ENCODE measurements around the gene SLC22A23.
"Not testable (repeated sequence)": the region's sequence is repeated elsewhere in the genome, so short reads cannot be mapped to it uniquely, and the experiment has no call there.

SLC22A23 gene

DNA sequence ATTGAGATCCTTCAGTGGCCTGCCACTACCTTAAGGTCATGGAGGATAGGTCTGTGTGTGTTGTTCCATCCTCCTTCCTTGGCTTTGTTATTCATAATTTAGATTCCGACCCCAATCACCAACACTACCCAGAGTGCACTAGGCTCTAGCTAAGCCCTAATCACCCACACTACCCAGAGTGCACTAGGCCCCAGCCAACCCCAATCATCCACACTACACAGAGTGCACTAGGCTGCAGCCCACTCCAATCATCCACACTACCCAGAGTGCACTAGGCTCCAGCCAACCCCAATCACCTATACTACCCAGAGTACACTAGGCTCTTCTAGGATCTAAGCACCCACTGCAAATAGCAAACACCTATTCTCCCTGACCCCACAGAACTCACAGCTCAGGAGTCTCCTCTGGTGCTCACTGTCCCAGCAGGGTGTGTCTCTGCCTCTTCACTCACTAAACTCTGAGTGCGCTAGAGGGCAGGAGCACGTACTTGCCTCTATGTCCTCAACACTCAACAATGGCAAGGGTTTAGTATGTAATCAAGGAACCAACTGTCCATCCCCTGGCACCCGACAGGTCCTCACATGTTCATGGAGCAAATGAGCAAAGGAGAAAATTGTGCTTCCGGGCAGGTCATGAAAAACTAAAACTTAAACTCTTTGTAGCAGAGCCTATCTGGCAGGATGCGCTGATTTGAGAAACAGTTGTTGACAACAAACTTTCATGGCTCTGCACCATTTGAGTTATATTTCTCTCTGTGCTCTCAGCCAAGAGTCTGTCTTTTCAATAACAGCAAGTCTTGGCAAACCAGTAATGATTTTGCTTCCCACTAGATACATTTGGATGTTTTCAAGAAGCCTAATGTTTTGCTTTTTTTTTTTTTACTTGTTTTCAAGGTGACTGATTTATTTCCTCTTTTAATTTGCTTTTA lies 54.3 kb downstream of the SLC22A23 start:
- DNase-seq = no peak

DNA sequence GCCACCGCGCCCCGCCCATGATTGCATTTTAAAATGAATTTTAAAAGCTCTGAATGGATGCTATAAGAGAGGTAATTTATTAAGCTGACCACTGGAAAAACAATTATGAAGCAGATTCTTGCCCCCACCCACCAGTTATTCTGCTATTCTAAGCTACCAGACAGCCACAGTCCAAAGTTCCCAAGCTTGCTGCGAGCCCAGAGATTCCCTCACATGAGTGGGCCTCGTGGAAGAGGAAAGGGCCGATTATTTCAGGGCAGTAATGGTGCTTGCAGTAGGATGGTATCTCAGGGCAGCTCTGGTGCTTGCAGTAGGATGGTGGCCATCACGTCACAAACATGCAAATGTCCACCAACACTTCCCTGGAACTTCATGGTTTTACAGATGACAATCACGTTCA lies 56.7 kb downstream of the SLC22A23 start:
- no peak for DNase-seq

DNA sequence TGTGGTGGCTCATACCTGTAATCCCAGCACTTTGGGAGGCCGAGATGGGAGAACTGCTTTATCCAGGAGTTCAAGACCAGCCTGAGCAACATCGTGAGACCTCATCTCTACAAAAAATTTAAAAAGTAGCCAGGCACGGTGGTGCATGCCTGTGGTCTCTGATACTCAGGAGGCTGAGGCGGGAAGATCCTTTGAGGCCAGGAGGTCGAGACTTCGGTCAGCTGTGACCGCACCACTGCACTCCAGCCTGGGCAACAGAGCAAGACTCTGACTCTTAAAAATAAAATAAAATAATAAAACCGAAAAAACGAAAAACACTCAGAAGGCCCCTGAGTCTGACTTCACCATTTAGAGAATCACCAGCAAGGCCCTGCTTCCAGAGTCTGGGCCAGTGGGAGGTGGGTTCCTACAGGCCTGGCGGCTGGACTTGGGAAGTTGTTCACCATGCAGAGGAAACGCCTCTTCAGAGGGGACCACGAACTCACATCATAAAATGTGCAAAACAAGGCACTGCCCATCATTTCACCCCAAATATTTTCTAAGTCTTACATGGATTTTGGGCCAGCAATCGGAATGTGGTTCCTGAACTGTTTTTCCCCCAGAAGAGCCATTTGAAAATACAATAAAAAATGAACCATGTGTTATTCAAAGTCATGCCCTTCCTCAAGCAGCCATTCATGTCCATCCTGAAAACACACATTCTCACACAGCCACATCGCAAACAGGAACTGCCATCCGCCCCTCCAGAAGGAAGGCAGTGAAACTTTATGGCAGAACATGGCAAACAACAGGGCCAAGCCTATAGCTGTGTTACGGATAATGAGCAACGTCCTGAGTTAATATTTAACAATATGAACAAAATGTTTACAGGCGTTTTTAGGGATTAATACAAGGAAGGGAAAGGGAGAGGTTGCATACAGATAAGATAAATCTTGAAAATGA lies 57.8 kb downstream of the SLC22A23 start:
- DNase-seq = no peak

GRCh38 chr6:3398165-3398562 lies 58.7 kb downstream of the SLC22A23 start:
- no peak for DNase-seq

GRCh38 chr6:3397229-3398164 lies 59.4 kb downstream of the SLC22A23 start:
- DNase-seq = no peak

DNA sequence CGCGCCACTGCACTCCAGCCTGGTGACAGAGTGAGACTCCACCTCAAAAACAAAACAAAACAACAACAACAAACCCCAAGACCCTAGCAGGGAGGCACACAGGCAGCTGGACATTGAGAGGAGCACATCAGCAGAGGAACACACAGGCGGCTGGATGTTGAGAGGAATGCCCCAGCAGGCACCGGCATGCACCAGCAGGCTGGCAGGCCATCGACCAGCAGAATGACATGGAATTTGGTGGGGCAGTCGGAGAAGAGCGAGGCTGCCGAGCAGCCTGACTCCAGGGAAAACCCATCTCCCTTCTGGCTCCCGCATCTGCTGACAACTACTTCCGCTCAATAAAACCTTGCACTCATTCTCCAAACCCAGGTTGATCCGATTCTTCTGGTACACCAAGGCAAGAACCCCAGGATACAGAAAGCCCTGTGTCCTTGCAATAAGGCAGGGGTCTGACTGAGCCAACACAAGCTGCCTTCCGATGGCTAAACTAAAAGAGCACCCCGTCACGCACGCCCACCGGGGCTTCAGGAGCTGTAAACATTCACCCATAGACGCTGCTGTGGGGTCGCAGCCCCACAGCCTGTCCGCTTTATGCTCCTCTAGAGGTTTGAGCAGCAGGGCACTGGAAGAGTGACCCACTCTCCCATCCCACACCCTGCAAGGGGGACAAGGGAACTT lies 60.2 kb downstream of the SLC22A23 start:
- DNase-seq = no peak

DNA sequence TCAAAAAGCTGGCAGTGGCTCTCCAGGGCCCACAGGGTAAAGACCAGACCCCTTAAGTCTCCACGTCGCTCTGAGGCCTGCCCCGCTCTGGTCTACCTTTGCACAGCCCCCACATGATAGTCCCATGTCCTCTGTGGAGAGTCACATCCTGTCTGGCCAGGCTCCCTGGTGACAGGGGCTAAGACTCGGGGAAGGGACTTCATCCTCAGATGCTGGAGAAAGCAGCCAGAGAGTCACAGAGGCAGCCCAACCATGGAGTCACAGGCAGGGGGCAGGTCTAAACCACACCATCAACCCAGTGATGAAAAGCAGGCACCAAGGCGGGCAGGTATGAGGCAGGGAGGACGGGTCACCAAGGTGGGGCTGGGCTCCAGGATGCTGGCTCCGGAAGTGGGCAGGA lies 62.2 kb downstream of the SLC22A23 start:
- DNase-seq = no peak

DNA sequence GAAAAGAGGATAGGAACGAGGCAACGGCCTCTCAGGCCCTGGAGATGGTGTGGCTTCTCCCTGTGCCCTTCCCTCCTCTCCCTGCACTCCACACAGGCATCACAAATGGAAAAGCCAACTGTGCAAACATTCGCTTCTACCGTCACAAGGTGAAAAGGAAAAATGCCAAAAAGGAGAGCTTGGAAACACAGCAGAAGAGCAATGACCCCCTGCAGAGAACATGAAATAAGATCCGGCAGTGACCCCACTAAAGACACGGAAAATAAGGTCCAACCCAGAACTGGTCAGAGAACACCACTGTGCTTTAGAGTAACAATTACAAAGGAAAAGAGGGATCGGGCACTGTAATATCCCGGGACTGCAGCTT lies 63.0 kb downstream of the SLC22A23 start:
- DNase-seq = no peak

DNA sequence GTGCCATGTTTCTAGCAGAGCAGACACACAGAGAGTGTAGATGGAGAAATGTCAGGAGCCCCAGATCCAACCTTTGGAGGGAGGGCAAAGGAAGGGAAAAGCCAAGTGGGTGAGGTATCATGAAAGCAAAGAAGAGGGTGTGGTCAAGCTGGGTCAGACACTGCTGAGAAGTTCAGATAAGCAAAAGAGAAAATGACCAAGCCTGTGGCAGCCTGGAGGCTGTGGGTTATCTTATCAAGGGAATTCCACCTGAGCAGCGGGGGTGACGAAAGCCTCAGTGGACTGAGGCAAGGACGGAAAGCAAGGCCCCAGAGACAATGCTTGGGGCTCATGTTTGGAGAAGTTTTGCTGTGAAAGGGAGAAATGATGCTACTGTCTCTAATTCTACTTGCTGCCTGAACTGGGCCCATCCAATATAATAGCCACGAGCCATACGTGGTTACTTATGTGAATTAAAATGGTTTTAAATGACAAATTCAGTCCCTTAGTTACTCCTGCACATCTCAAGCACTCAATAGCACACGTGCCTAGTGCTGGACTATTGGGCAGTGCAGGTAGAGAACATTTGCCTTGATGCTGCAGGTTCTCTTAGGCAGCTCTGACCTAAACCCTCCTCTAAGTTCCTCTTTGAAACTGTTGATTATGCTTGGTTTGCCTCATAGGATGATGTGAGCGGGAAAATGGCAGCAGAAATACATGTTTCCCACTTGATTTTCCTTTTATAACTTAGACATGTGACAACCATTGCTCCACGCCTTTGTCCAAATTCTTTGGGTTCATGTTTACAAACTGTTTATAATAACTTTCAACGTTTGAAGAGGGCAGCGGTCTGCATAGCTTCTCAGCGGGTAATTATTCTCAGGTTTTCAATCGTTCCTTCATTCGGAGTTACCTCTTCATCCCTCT lies 63.7 kb downstream of the SLC22A23 start:
- DNase-seq = no peak

GRCh38 chr6:3391902-3392458 lies 64.9 kb downstream of the SLC22A23 start:
- DNase-seq = no peak

DNA sequence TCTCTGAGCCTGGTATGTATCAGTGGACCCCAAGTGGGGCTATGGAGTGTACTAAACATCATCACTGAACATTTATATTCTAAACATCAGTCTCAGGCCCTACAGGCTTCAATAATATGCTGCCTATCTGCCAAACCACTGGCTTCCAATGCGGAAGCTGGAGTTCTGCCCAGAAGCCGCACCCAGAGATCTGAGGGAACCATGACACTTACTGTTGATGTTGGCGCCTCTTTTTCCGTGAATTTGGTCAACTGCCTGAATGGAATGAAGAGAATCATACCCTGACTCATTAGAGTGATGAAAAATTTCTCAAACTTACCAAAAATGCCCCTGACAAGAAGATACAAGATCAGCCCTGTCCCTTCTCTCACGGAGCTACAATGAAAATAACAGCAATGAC lies 66.2 kb downstream of the SLC22A23 start:
- DNase-seq = peak; percentile 64

- DNase-seq = peak; percentile 76
Measured at GRCh38 chr6:3389390-3390167, 67.3 kb downstream of the SLC22A23 start.

DNA sequence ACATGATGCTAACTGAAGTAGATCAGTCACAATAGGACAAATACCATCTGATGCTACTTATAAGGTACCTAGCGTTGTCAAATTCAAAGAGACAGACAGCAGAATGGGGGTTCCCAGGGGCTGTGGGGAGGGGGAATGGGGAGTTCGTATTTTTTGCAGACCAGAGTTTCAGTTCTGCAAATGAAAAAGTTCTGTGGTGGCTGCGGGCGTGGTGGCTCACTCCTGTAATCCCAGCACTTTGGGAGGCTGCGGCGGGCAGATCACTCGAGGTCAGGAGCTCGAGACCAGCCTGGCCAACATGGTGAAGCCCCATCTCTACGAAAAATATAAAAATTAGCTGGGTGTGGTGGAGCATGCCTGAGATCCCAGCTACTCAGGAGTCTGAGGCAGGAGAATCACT lies 68.1 kb downstream of the SLC22A23 start:
- no peak for DNase-seq

- peak; percentile 20 for DNase-seq
Measured at GRCh38 chr6:3386374-3386857, 70.4 kb downstream of the SLC22A23 start.

GRCh38 chr6:3385660-3386151 lies 71.1 kb downstream of the SLC22A23 start:
- peak; percentile 44 for DNase-seq

- DNase-seq = not testable (repeated sequence)
Measured at GRCh38 chr6:3385181-3385580, 71.7 kb downstream of the SLC22A23 start.

GRCh38 chr6:3384241-3385143 lies 72.4 kb downstream of the SLC22A23 start:
- peak; percentile 17 for DNase-seq

DNA sequence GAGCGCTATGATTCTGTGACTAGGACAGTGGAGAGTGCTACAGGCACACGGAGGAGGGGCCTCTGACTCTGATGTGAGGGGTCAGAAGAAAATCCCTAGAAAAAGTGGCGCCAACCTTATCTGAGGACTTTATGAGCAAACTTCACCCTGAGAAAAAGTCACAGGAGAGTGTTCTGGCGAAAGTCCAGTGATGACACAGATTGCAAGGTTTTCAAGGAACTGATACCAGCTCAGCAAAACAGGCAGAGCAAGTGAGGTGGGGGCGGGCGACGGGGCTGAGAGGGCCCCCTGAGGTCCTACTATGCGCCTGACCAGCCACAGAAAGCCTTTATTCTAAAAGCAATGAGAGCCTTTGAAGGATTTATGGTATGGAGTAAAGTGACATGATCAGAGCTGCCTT lies 73.3 kb downstream of the SLC22A23 start:
- DNase-seq = no peak

All from left hindlimb (tissue), 1 donor.